SK-MEL-5 (cell line): ENCODE data around the gene MAST4. TPM values are rescaled to one million over a fixed set of nuclear protein-coding genes. Genes with fewer than 3 reads are reported as not detected.
A peak's percentile ranks its signal among the peaks of the same experiment; 100 is the strongest.
"Not testable (repeated sequence)": the region's sequence is repeated elsewhere in the genome, so short reads cannot be mapped to it uniquely, and the experiment has no call there.

ENCODE experiments used
- DNase-seq: peaks from one replicate; pipeline ENCODE4 v3.0.0-alpha.2; 2016; ENCODE audit warnings: low read depth, low spot score
- in situ Hi-C: cut with HindIII; loops from 2 replicates; pipeline ENCODE4 v1.10.0; 2016; ENCODE audit warnings: low sequenced_read_pairs, high pct_unique_total_duplicates, low pct_unique_long_range_greater_than_20kb
- total RNA-seq: library from RNA; depleted of rRNA; stranded (reverse); fragments of >200 nt; shearing (Covaris generic); gene quantifications from 2 replicates; pipeline ENCODE4 v1.2.3, GENCODE V29; 2014

MAST4 gene
- total RNA-seq, 1 experiment from 2014 or later = 1.6 TPM

DNA sequence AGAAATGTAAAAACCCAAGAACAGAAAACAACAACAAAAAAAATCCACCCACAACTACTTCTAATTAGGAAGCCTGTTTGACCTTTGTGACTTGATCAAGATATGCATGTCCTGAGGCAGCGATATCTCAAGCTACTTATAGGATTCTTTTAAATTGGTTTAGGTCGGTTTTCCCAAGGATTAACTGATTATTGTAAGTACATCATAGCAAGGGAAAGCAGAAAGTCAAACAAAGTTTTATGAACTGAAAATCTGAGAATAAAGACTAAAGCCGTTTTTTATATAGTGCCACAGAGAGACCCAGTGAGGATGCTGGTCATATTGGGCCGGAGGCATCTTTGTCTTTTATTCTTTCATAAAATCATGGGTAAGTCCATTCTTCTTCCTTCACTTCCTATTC, 528.4 kb downstream of the MAST4 start:
- no peak for DNase-seq
- in situ Hi-C loops = no loop called here

DNA sequence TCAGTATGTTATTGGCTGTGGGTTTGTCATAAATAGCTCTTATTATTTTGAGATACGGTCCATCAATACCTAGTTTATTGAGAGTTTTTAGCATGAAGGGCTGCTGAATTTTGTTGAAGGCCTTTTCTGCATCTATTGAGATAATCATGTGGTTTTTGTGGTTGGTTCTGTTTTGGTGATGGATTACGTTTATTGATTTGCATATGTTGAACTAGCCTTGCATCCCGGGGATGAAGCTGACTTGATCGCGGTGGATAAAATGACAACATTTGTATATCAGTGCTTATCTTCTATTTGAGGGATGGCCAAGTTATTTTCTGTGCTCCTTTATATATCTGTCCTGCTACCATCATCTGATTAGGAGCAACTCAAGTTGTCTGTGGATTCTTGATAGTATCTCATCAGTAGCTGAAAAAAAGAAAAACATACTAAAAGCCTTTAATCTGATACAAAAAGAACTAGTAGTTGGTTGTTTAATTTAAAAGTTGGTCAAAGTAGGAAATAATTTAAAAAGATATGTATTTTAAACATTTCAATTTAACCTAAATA, 531.2 kb downstream of the MAST4 start:
- in situ Hi-C loops, DNase-seq: not testable (repeated sequence)

- in situ Hi-C loops = no loop called here
- DNase-seq = no peak
Observed at GRCh38 chr5:67129768-67130167, 533.6 kb downstream of the MAST4 start.

GRCh38 chr5:67133217-67133616, 537.0 kb downstream of the MAST4 start:
- in situ Hi-C loops = no loop called here
- peak; percentile 22 for DNase-seq

DNA sequence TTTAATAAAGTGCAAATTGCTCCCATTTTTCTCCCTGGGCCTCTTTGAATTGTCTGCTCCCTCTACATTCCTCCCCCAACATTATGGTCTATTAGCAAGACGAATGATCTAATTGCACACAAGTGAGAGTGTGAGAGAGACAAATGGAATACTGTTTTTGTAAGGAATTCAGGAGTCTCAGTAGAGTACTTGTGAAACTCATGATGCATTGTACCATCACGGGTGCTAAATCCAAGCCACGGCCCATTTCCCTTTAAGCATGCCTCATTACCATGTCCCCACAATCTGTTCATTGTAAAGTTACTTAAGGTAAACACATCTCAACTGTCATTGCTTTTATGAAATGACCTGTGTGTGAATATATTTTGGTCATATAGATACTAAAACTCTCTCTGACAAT, 537.6 kb downstream of the MAST4 start:
- peak; percentile 94 for DNase-seq
- in situ Hi-C loops = no loop called here

DNA sequence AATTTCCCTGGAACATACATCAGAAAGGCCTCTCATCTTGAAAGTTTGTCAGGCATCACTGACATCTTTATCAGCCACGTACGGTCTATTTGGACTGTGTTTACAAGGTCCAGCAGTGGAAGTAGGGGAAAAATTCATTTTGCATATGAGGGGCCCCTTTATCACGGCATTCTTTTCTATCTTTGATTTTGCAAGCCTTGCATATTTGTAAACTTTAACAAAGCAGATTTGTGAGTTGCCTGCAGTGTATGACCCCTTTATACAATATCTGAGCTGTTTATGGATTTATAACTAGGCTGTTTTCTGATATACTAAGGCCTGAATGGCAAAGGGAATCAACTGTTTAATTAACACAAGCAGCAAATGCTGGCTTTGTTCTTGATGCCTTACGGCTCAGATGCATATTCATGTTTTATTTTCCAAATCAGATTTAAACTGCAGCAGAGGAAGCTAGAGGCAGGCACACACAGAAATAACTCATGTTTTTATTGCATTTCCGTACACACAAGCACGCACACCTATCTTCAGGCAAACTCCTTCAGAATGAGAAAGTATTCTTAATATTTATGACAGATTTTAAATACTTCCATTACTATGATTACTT, 539.3 kb downstream of the MAST4 start:
- no peak for DNase-seq
- in situ Hi-C loops = no loop called here

DNA sequence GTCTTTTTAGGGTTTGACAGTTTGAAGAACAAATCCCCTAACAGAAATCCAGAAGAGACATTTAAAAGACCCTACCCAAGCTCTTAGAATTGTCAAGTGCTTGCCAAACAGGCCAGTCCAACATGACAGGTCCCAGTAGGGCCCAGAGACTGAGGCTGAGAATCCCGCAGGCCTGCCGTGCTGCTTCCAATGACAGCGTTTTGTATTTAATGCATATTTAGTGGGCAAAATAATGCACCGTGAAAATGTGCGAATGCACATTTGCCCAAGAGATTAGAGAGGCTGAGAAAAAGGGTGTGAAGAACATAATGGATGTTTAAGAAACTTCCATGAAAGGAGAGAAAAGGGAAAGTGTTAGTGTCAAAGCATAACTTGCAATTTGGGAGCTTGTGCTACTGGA, 542.8 kb downstream of the MAST4 start:
- in situ Hi-C loops = no loop called here
- no peak for DNase-seq

DNA sequence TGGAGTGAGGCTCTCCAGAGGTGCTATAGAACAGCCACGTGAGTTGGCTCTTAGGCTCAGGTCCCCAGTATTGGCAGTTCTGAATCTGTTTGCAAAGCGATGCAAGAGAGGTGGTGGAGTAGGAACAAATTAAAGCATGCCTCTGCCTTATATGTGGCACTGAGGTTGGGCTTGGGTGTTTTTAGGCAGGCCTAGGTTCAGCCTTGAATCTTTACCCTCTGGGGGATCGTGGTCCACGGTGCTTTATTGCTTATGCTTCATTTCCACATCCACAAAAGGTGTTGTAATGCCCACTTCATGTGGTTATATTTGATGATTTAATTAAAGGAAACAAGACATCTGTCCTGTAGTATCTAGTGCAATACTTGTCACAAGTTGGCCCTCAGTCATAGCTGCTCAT, 544.2 kb downstream of the MAST4 start:
- no peak for DNase-seq

GRCh38 chr5:67141644-67142043, 545.5 kb downstream of the MAST4 start:
- in situ Hi-C loops = no loop called here

More for the DNA sequence above, 544.2 kb downstream of the MAST4 start:
- in situ Hi-C loops = no loop called here

DNA sequence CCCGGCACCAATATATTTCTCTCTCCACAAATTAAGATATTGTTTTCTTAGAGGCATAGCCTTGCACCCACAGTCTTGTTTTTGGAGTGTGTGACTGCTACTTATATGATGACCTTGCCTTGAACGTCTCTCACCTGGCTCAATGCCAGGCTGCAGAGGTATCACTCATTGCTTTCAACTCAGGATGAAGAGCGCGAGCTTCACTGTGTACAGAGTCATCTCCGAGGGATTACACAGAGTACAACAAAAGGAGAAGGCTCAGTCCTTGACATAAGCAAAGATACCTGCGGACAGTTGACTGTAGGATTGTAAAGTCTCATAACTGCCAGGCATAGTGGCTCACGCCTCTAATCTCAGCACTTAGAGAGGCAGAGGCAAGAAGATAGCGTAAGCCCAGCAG, 546.6 kb downstream of the MAST4 start:
- DNase-seq = no peak
- in situ Hi-C loops = no loop called here

More at GRCh38 chr5:67141644-67142043, 545.5 kb downstream of the MAST4 start:
- DNase-seq = no peak

GRCh38 chr5:67143549-67143948, 547.4 kb downstream of the MAST4 start:
- in situ Hi-C loops = no loop called here
- no peak for DNase-seq

DNA sequence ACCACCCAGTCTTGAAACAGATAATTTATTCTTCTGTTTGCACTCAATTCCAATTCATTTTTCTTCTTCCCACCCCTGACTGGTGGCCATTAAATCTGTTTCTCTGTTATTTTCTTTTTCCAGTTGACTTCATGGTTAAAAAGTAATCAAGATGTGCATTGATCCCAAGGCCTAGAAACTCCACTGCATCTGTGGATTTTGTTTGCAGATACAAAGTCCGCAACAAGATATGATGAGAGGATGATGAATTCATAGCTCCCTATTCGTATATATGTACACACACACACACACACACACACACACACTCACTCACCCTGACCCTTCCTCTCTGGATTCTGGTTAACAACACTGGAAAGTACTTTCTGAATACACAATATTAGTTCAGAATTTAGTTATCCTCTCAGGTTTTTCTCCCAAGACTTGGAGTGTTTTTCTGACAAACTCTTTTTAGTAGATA, 548.0 kb downstream of the MAST4 start:
- in situ Hi-C loops = no loop called here

GRCh38 chr5:67146574-67146973, 550.4 kb downstream of the MAST4 start:
- no peak for DNase-seq
- in situ Hi-C loops = no loop called here

More for the DNA sequence above, 548.0 kb downstream of the MAST4 start:
- no peak for DNase-seq

DNA sequence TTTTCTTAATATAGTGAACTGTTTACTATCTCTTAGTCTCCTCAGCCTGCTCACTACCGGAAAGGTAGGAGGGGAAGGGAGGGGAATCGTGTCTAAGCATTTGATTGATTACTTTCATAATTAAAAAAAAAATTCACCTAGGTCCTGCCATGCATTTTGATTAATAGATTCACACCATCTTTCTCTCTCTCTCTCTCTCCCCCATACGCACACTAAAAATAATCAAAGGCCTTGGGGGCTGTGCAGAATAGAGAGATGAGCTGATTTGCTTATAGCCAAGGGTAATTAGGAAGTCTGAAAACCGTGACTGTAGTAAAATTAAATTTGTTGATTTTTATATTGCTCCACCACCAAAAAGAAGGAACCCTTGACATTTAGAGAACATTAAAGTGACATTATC, 550.8 kb downstream of the MAST4 start:
- no peak for DNase-seq
- in situ Hi-C loops = no loop called here

GRCh38 chr5:67147760-67148159, 551.6 kb downstream of the MAST4 start:
- in situ Hi-C loops = no loop called here
- no peak for DNase-seq

- in situ Hi-C loops = no loop called here
- no peak for DNase-seq
Observed at GRCh38 chr5:67149057-67149950, 553.1 kb downstream of the MAST4 start.

GRCh38 chr5:67149951-67150523, 553.8 kb downstream of the MAST4 start:
- DNase-seq = peak; percentile 65
- in situ Hi-C loops = no loop called here

- peak; percentile 22 for DNase-seq
- in situ Hi-C loops = no loop called here
Observed at GRCh38 chr5:67152400-67152799, 556.2 kb downstream of the MAST4 start.
